ENCODE data around the gene RAB31.

RAB31 gene

GRCh38 chr18:9714266-9715087 lies 6.4 kb downstream of the RAB31 start:
- DNase-seq = no peak

GRCh38 chr18:9715088-9715343 lies 6.9 kb downstream of the RAB31 start:
- no peak for DNase-seq

GRCh38 chr18:9715978-9716774 lies 8.1 kb downstream of the RAB31 start:
- DNase-seq = no peak

GRCh38 chr18:9716780-9717563 lies 8.9 kb downstream of the RAB31 start:
- no peak for DNase-seq

GRCh38 chr18:9719421-9719981 lies 11.4 kb downstream of the RAB31 start:
- no peak for DNase-seq

- no peak for DNase-seq
Measured at GRCh38 chr18:9720327-9720726, 12.2 kb downstream of the RAB31 start.

GRCh38 chr18:9721893-9722550 lies 13.9 kb downstream of the RAB31 start:
- no peak for DNase-seq

GRCh38 chr18:9722691-9723090 lies 14.6 kb downstream of the RAB31 start:
- DNase-seq = no peak

GRCh38 chr18:9724797-9725585 lies 16.9 kb downstream of the RAB31 start:
- DNase-seq = no peak

- peak in 1 of 2 experiments; percentile 5 for DNase-seq
Measured at GRCh38 chr18:9726175-9726574, 18.1 kb downstream of the RAB31 start.

GRCh38 chr18:9726936-9727335 lies 18.8 kb downstream of the RAB31 start:
- DNase-seq = no peak

GRCh38 chr18:9730786-9731185 lies 22.7 kb downstream of the RAB31 start:
- no peak for DNase-seq

- DNase-seq = no peak
Measured at GRCh38 chr18:9731380-9731779, 23.3 kb downstream of the RAB31 start.

- DNase-seq = no peak
Measured at GRCh38 chr18:9732031-9732430, 23.9 kb downstream of the RAB31 start.

GRCh38 chr18:9734189-9734588 lies 26.1 kb downstream of the RAB31 start:
- no peak for DNase-seq

- DNase-seq = no peak
Measured at GRCh38 chr18:9735238-9735637, 27.1 kb downstream of the RAB31 start.

- no peak for DNase-seq
Measured at GRCh38 chr18:9735879-9736278, 27.8 kb downstream of the RAB31 start.

- DNase-seq = no peak
Measured at GRCh38 chr18:9736286-9736835, 28.3 kb downstream of the RAB31 start.

GRCh38 chr18:9737006-9737405 lies 28.9 kb downstream of the RAB31 start:
- DNase-seq = no peak

- DNase-seq = peak; percentile 15 to 66
Measured at GRCh38 chr18:9737472-9738121, 29.5 kb downstream of the RAB31 start.

All from SHP77 (cell line).